CD4-positive, alpha-beta T cell treated with Interleukin-1 beta for 1 hour (primary cell): Measurements from ENCODE around the gene VAMP2.

Experiments used
- DNase-seq, 2 donors: peaks; one replicate each; pipeline ENCODE4 v3.0.0-alpha.2; 2020 to 2022

Gene VAMP2

GRCh38 chr17:8121681-8122421, 40.9 kb downstream of the VAMP2 start:
- peak; percentile 49 to 51 for DNase-seq

- DNase-seq = no peak
Measured at GRCh38 chr17:8121407-8121680, 41.4 kb downstream of the VAMP2 start.

GRCh38 chr17:8120520-8121406, 42.0 kb downstream of the VAMP2 start:
- peak; percentile 71 to 73 for DNase-seq

GRCh38 chr17:8119581-8120519, 42.9 kb downstream of the VAMP2 start:
- DNase-seq = peak; percentile 84 to 93

- DNase-seq = peak; percentile 85 to 90
Measured at GRCh38 chr17:8118769-8119580, 43.8 kb downstream of the VAMP2 start.

GRCh38 chr17:8117980-8118768, 44.6 kb downstream of the VAMP2 start, which contains the start of gene ALOXE3:
TSS of gene ALOXE3 (minus strand) at chr17:8118514. CDS start at chr17:8117990, 524 bp downstream.
- no peak for DNase-seq

GRCh38 chr17:8117367-8117979, 45.3 kb downstream of the VAMP2 start:
- DNase-seq = no peak

GRCh38 chr17:8116776-8117175, 46.0 kb downstream of the VAMP2 start:
- DNase-seq = no peak

GRCh38 chr17:8110907-8111306, 51.8 kb downstream of the VAMP2 start:
- DNase-seq = no peak

GRCh38 chr17:8110456-8110804, 52.3 kb downstream of the VAMP2 start:
- DNase-seq = no peak

GRCh38 chr17:8109661-8110455, 52.9 kb downstream of the VAMP2 start:
- DNase-seq = peak; percentile 81 to 82
